Spinal cord (tissue), 10 donors: ENCODE data around the gene NPDC1. TPM values are rescaled to one million over a fixed set of nuclear protein-coding genes. Genes with fewer than 3 reads are reported as not detected.

Experiments
- DNase-seq, 6 donors: peaks; one replicate each; pipeline versions ENCODE4 v3.0.0 to v3.0.0-alpha.2; 2013 to 2015; ENCODE audit warnings: low spot score in 6 of 6, low read depth in 4 of 6
- H3K27ac ChIP-seq: one replicate; pipeline ENCODE4 v1.5.1; 2013; ENCODE audit warnings: low read depth, low read length, control low read depth
- H3K27me3 ChIP-seq: one replicate; pipeline ENCODE4 v1.6.1; 2013; ENCODE audit warnings: low read length; ENCODE audit not compliant: control insufficient read depth, insufficient read depth
- H3K36me3 ChIP-seq: one replicate; pipeline ENCODE4 v1.6.1; 2013; ENCODE audit warnings: low read length; ENCODE audit not compliant: control insufficient read depth, insufficient read depth
- H3K4me1 ChIP-seq: one replicate; pipeline ENCODE4 v1.6.1; 2013; ENCODE audit warnings: low read length; ENCODE audit not compliant: control insufficient read depth, insufficient read depth
- H3K4me3 ChIP-seq: one replicate; pipeline ENCODE4 v1.5.1; 2013; ENCODE audit warnings: low read depth, low read length, control low read depth
- H3K9me3 ChIP-seq: one replicate; pipeline ENCODE4 v1.6.1; 2013; ENCODE audit warnings: low read length; ENCODE audit not compliant: control insufficient read depth, insufficient read depth
- WGBS: methylation state at CpG from one replicate; pipeline ENCODE4 v1.1.5; 2013; ENCODE audit warnings: missing lambda C conversion rate; ENCODE audit not compliant: insufficient coverage; 5-methylcytosine and 5-hydroxymethylcytosine counted together
- polyA plus RNA-seq, 2 donors: library from polyadenylated mRNA; unstranded; fragments of 120-200 nt; gene quantifications; one replicate each; pipeline ENCODE4 v1.2.1, GENCODE V29; 2013; ENCODE audit not compliant: insufficient read length in 2 of 2
- total RNA-seq, 2 donors: library from RNA; depleted of rRNA in 1 of 2; stranded (reverse); fragments of 120-200 nt in 1 of 2; fragments of >200 nt in 1 of 2; gene quantifications; one replicate each; pipeline versions ENCODE4 v1.2.3 to v1.2.4, GENCODE V29; 2013 to 2014
- donor health status: healthy.

NPDC1 gene
- total and polyA plus RNA-seq, 4 donors, result 26.7 to 276 (median 164) TPM

- no peak for DNase-seq
- H3K4me1 ChIP-seq, result peaks cover 31% of the 10 kb centered on the region
- WGBS, result 34% methylated on average over 15 of the region's 15 CpGs
- H3K9me3 ChIP-seq, result no peaks in the 10 kb centered on the region
- peaks cover 16% of the 10 kb centered on the region for H3K36me3 ChIP-seq
- H3K27me3 ChIP-seq, result peaks cover 42% of the 10 kb centered on the region
- no peak overlapping the region for H3K27ac ChIP-seq
- no peak overlapping the region for H3K4me3 ChIP-seq
Observed at GRCh38 chr9:137076636-137077009, 30.6 kb upstream of the NPDC1 start.

- peaks cover 44% of the 10 kb centered on the region for H3K4me1 ChIP-seq
- no peak overlapping the region for H3K4me3 ChIP-seq
- H3K27ac ChIP-seq, result no peak overlapping the region
- WGBS, result 87% methylated on average over 3 of the region's 12 CpGs
- DNase-seq, result no peak
- peaks cover 9% of the 10 kb centered on the region for H3K36me3 ChIP-seq
- peaks cover 36% of the 10 kb centered on the region for H3K27me3 ChIP-seq
- H3K9me3 ChIP-seq, result no peaks in the 10 kb centered on the region
Observed at GRCh38 chr9:137075275-137075775, 29.3 kb upstream of the NPDC1 start.

- H3K4me3 ChIP-seq, result no peak overlapping the region
- DNase-seq, result no peak
- peaks cover 5% of the 10 kb centered on the region for H3K36me3 ChIP-seq
- 71% methylated on average over 12 of the region's 12 CpGs for WGBS
- H3K27ac ChIP-seq, result no peak overlapping the region
- peaks cover 44% of the 10 kb centered on the region for H3K4me1 ChIP-seq
- H3K27me3 ChIP-seq, result peaks cover 30% of the 10 kb centered on the region
- H3K9me3 ChIP-seq, result no peaks in the 10 kb centered on the region
Observed at GRCh38 chr9:137074657-137075274, 28.8 kb upstream of the NPDC1 start.

- Histone ChIP-seq H3K4me1 (peaks cover 47% of the 10 kb centered on the region), H3K4me3 (no peak overlapping the region), H3K9me3 (no peaks in the 10 kb centered on the region), H3K36me3 (no peaks in the 10 kb centered on the region), H3K27ac (no peak overlapping the region), H3K27me3 (peaks cover 27% of the 10 kb centered on the region)
- WGBS, result 91% methylated on average over 8 of the region's 8 CpGs
- DNase-seq, result no peak
Observed at GRCh38 chr9:137073992-137074399, 28.0 kb upstream of the NPDC1 start.

GRCh38 chr9:137071282-137071681 lies 25.3 kb upstream of the NPDC1 start:
- Histone ChIP-seq H3K4me1 (peaks cover 40% of the 10 kb centered on the region), H3K36me3 (peaks cover 9% of the 10 kb centered on the region), H3K9me3 (no peaks in the 10 kb centered on the region), H3K27ac (peak overlapping the region; percentile 91), H3K4me3 (no peak overlapping the region), H3K27me3 (peaks cover 6% of the 10 kb centered on the region)
- no peak for DNase-seq
- WGBS, result 89% methylated on average over 2 of the region's 2 CpGs

- Histone ChIP-seq H3K27ac (peak overlapping the region; percentile 91), H3K27me3 (peaks cover 6% of the 10 kb centered on the region), H3K9me3 (no peaks in the 10 kb centered on the region), H3K4me3 (peak overlapping the region; percentile 50), H3K36me3 (peaks cover 13% of the 10 kb centered on the region), H3K4me1 (peaks cover 40% of the 10 kb centered on the region)
- WGBS, result 26% methylated on average over 5 of the region's 6 CpGs
- DNase-seq, result peak in 2 of 6 donors; percentile 54 to 80
Observed at GRCh38 chr9:137070906-137071275, 24.9 kb upstream of the NPDC1 start.

GRCh38 chr9:137070201-137070905 lies 24.4 kb upstream of the NPDC1 start, which contains the start of gene SAPCD2:
Gene SAPCD2 (minus strand): TSS chr9:137070557. CDS start chr9:137070460, 97 bp downstream.
- Histone ChIP-seq H3K4me3 (peak within 1 kb of the TSS; percentile 50), H3K9me3 (no peaks in the 10 kb centered on the region), H3K27me3 (peaks cover 6% of the 10 kb centered on the region), H3K27ac (peak within 1 kb of the TSS; percentile 91), H3K4me1 (peaks cover 40% of the 10 kb centered on the region), H3K36me3 (peaks cover 18% of the 10 kb centered on the region)
- peak in 5 of 6 donors; percentile 59 to 95 (median 72) for DNase-seq
- under 1% methylated on average over 62 of the region's 74 CpGs for WGBS

GRCh38 chr9:137069508-137070091 lies 23.6 kb upstream of the NPDC1 start:
- H3K27ac ChIP-seq, result peak overlapping the region; percentile 27
- DNase-seq, result no peak
- WGBS, result 4% methylated on average over 52 of the region's 52 CpGs
- peaks cover 6% of the 10 kb centered on the region for H3K27me3 ChIP-seq
- peaks cover 26% of the 10 kb centered on the region for H3K36me3 ChIP-seq
- no peaks in the 10 kb centered on the region for H3K9me3 ChIP-seq
- H3K4me3 ChIP-seq, result peak overlapping the region; percentile 22
- H3K4me1 ChIP-seq, result peaks cover 40% of the 10 kb centered on the region

GRCh38 chr9:137068539-137069507 lies 22.8 kb upstream of the NPDC1 start:
- no peak for DNase-seq
- peak overlapping the region; percentile 22 for H3K4me3 ChIP-seq
- H3K4me1 ChIP-seq, result peaks cover 47% of the 10 kb centered on the region
- peak overlapping the region; percentile 27 for H3K27ac ChIP-seq
- WGBS, result 64% methylated on average over 17 of the region's 17 CpGs
- no peaks in the 10 kb centered on the region for H3K9me3 ChIP-seq
- H3K36me3 ChIP-seq, result peaks cover 31% of the 10 kb centered on the region
- peaks cover 6% of the 10 kb centered on the region for H3K27me3 ChIP-seq
